K562 (cell line): ENCODE measurements around the gene BAG1. TPM values are rescaled to one million over a fixed set of nuclear protein-coding genes. Genes with fewer than 3 reads are reported as not detected.
A peak's percentile ranks its signal among the peaks of the same experiment; 100 is the strongest.

Experiments
- CEBPG ChIP-seq, 3 experiments: fragments of 200-800 bp in 1 of 3; sonication (Bioruptor generic) in 1 of 3; sonication (generic) in 1 of 3; formaldehyde crosslinking in 1 of 3; IDR thresholded peaks in 2 of 3; conservative IDR thresholded peaks in 1 of 3; 2 replicates each; pipeline versions ENCODE4 v1.6.1 to v1.8.0; 2016 to 2022; ENCODE audit warnings: missing compliant biosample characterization in 2 of 3, missing genetic modification characterization in 2 of 3, mild to moderate bottlenecking in 1 of 3, missing genetic modification reagents in 1 of 3
- CXXC5 ChIP-seq: fragments of 250-450 bp; sonication (Bioruptor Pico); IDR thresholded peaks from 2 replicates; pipeline ENCODE4 v1.8.0; 2022; ENCODE audit warnings: inconsistent platforms, mild to moderate bottlenecking, moderate library complexity
- EWSR1 ChIP-seq: fragments of 450-650 bp; IDR thresholded peaks from 2 replicates; pipeline ENCODE4 v1.6.1; 2018; ENCODE audit warnings: borderline replicate concordance, mild to moderate bottlenecking, low read depth, moderate library complexity; ENCODE audit not compliant: partially characterized antibody
- HNRNPK ChIP-seq: fragments of 200-400 bp; formaldehyde crosslinking; IDR thresholded peaks from one replicate; pipeline ENCODE4 v1.6.1; 2018; ENCODE audit warnings: mild to moderate bottlenecking, low read depth, low read length; ENCODE audit not compliant: poor library complexity, severe bottlenecking
- HNRNPUL1 ChIP-seq: fragments of 200-400 bp; formaldehyde crosslinking; IDR thresholded peaks from 2 replicates; pipeline ENCODE4 v1.6.1; 2017; ENCODE audit warnings: low read length
- KLF13 ChIP-seq: fragments of 450-650 bp; IDR thresholded peaks from 2 replicates; pipeline ENCODE4 v1.6.1; 2016; ENCODE audit warnings: missing genetic modification characterization, low read depth, mild to moderate bottlenecking, missing compliant biosample characterization, moderate library complexity, borderline replicate concordance
- MEF2A ChIP-seq: IDR thresholded peaks from 2 replicates; pipeline ENCODE4 v1.6.1; 2011; ENCODE audit warnings: low read depth, mild to moderate bottlenecking, low read length, moderate library complexity; ENCODE audit not compliant: control insufficient read depth
- PCBP1 ChIP-seq: fragments of 200-400 bp; formaldehyde crosslinking; IDR thresholded peaks from 2 replicates; pipeline ENCODE4 v1.6.1; 2018; ENCODE audit warnings: mild to moderate bottlenecking, low read depth, low read length; ENCODE audit not compliant: poor library complexity, severe bottlenecking
- PCBP2 ChIP-seq: fragments of 200-400 bp; formaldehyde crosslinking; IDR thresholded peaks from 2 replicates; pipeline ENCODE4 v1.6.1; 2018; ENCODE audit warnings: low read length, low read depth, mild to moderate bottlenecking, moderate library complexity; ENCODE audit not compliant: poor library complexity, severe bottlenecking
- PHB2 ChIP-seq: fragments of 450-650 bp; IDR thresholded peaks from 2 replicates; pipeline ENCODE4 v1.6.1; 2017; ENCODE audit warnings: low read depth
- POLR2B ChIP-seq: fragments of 450-650 bp; IDR thresholded peaks from 2 replicates; pipeline ENCODE4 v1.6.1; 2018; ENCODE audit warnings: low read depth; ENCODE audit not compliant: partially characterized antibody
- SPI1 ChIP-seq: IDR thresholded peaks from 2 replicates; pipeline ENCODE4 v1.6.1; 2011; ENCODE audit warnings: low read depth, low read length, control low read depth, borderline replicate concordance
- ZBTB17 ChIP-seq: fragments of 450-650 bp; formaldehyde crosslinking; IDR thresholded peaks from 2 replicates; pipeline ENCODE4 v1.4.0; 2020; ENCODE audit warnings: mild to moderate bottlenecking
- ZNF134 ChIP-seq: fragments of 250-450 bp; sonication (Bioruptor Pico); conservative IDR thresholded peaks from 2 replicates; pipeline ENCODE4 v1.4.0; 2020
- ZNF384 ChIP-seq: IDR thresholded peaks from 2 replicates; pipeline ENCODE4 v1.6.1; 2012; ENCODE audit warnings: low read depth, low read length, improper control_type of control experiment
- polyA plus RNA-seq, 8 experiments: library from polyadenylated mRNA; depleted of rRNA in 4 of 8; stranded (reverse) in 5 of 8; unstranded in 3 of 8; fragments of >200 nt; fragmentation: Nextera tagmentation in 2 of 8; fragmentation: Illumina TruSeq in 1 of 8; extraction: Ambion mirVana in 2 of 8; extraction: Trizol in 1 of 8; gene quantifications; 2 replicates each; pipeline versions ENCODE4 v1.2.1 to v1.2.3, GENCODE V29; 2011 to 2014; ENCODE audit warnings: inconsistent platforms in 1 of 8, missing spikeins in 1 of 8
- total RNA-seq, 7 experiments: library from RNA; depleted of rRNA in 6 of 7; stranded (reverse); fragments of >200 nt in 6 of 7; fragmentation: Illumina TruSeq in 2 of 7; extraction: Trizol in 2 of 7; gene quantifications; 2 replicates each; pipeline versions ENCODE4 v1.2.1 to v1.2.3, GENCODE V29; 2011 to 2021; ENCODE audit warnings: low replicate concordance in 1 of 7
- TF ChIP-seq, protein P1 (sequence below): fragments of 250-450 bp; sonication (Bioruptor Pico); IDR thresholded peaks from 2 replicates; pipeline ENCODE4 v1.4.0; 2020; ENCODE audit warnings: mild to moderate bottlenecking, moderate library complexity
- TF ChIP-seq, protein P2 (sequence below): fragments of 250-450 bp; sonication (Bioruptor Pico); IDR thresholded peaks from 2 replicates; pipeline ENCODE4 v1.8.0; 2021; ENCODE audit warnings: borderline replicate concordance, mild to moderate bottlenecking, moderate library complexity; ENCODE audit not compliant: poor library complexity, severe bottlenecking
- TF ChIP-seq, protein P3 (sequence below): sonication (generic); formaldehyde crosslinking; IDR thresholded peaks from 2 replicates; pipeline ENCODE4 v1.8.0; 2023; ENCODE audit warnings: mild to moderate bottlenecking, missing genetic modification reagents
- TF ChIP-seq, protein P4 (sequence below), 2 experiments: IDR thresholded peaks; 2 replicates each; pipeline ENCODE4 v1.6.1; 2012; ENCODE audit warnings: improper control_type of control experiment in 2 of 2, low read depth in 2 of 2, low read length in 2 of 2, borderline replicate concordance in 1 of 2

Gene BAG1
- total and polyA plus RNA-seq, 9 of the 15 experiments (the other 6 are each of a cell fraction or from before 2014, with no cell fraction given): 9.7 to 106 (median 56.9) TPM

DNA sequence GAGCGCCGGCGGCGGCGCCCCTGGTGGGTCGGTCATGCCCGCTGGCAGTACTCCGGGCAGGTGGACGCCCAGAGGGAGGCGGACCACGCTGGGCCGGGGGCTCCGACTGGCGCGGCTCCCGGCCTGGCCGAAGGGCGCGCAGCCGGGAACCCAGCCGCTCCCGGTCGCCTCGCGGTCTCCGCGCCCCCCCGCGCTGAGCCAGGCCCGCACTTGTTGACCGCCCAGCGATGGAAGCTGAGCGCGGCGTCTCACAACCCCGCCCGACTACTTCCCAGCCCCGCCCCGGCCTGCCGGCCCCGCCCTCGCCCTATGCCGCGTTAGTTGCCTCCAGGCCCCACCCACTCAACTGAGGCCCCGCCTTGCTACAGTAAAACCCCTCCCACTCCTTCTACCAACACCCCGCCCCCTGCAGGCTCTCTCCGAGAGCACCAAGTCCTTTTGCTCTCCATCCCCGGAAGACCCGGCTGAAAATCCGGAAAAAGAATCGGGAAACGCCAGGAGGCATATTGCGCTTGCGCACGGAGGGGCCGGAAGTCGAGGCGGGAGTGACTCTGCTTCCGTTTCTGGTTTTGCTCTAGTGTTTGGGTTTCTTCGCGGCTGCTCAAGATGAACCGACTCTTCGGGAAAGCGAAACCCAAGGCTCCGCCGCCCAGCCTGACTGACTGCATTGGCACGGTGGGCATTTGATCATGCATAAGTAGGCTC is at the start of gene BAG1, which contains the start of gene CHMP5 (continued):
- TF ChIP-seq PCBP2: no peak
- peak; percentile 45 for TF ChIP-seq POLR2B
- no peak for TF ChIP-seq MEF2A
- TF ChIP-seq HNRNPUL1: no peak
- TF ChIP-seq PHB2: no peak
- TF ChIP-seq, protein P1, sequence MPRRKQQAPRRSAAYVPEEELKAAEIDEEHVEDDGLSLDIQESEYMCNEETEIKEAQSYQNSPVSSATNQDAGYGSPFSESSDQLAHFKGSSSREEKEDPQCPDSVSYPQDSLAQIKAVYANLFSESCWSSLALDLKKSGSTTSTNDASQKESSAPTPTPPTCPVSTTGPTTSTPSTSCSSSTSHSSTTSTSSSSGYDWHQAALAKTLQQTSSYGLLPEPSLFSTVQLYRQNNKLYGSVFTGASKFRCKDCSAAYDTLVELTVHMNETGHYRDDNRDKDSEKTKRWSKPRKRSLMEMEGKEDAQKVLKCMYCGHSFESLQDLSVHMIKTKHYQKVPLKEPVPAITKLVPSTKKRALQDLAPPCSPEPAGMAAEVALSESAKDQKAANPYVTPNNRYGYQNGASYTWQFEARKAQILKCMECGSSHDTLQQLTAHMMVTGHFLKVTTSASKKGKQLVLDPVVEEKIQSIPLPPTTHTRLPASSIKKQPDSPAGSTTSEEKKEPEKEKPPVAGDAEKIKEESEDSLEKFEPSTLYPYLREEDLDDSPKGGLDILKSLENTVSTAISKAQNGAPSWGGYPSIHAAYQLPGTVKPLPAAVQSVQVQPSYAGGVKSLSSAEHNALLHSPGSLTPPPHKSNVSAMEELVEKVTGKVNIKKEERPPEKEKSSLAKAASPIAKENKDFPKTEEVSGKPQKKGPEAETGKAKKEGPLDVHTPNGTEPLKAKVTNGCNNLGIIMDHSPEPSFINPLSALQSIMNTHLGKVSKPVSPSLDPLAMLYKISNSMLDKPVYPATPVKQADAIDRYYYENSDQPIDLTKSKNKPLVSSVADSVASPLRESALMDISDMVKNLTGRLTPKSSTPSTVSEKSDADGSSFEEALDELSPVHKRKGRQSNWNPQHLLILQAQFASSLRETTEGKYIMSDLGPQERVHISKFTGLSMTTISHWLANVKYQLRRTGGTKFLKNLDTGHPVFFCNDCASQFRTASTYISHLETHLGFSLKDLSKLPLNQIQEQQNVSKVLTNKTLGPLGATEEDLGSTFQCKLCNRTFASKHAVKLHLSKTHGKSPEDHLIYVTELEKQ: no peak
- TF ChIP-seq ZNF384: no peak
- TF ChIP-seq EWSR1: no peak
- no peak for TF ChIP-seq ZNF134
- TF ChIP-seq, protein P2, sequence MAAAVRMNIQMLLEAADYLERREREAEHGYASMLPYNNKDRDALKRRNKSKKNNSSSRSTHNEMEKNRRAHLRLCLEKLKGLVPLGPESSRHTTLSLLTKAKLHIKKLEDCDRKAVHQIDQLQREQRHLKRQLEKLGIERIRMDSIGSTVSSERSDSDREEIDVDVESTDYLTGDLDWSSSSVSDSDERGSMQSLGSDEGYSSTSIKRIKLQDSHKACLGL: no peak
- no peak for TF ChIP-seq ZBTB17
- TF ChIP-seq CXXC5 (CRISPR knock-in tag): 0 out of 2 replicates have a peak, but pooled peaks have one; percentile 58
- TF ChIP-seq, protein P3, sequence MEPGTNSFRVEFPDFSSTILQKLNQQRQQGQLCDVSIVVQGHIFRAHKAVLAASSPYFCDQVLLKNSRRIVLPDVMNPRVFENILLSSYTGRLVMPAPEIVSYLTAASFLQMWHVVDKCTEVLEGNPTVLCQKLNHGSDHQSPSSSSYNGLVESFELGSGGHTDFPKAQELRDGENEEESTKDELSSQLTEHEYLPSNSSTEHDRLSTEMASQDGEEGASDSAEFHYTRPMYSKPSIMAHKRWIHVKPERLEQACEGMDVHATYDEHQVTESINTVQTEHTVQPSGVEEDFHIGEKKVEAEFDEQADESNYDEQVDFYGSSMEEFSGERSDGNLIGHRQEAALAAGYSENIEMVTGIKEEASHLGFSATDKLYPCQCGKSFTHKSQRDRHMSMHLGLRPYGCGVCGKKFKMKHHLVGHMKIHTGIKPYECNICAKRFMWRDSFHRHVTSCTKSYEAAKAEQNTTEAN (CRISPR knock-in tag): no peak
- 0 out of 2 replicates have a peak, but pooled peaks have one; percentile 17 for TF ChIP-seq SPI1
- TF ChIP-seq KLF13: no peak
- no peak for TF ChIP-seq HNRNPK
- TF ChIP-seq, protein P4, sequence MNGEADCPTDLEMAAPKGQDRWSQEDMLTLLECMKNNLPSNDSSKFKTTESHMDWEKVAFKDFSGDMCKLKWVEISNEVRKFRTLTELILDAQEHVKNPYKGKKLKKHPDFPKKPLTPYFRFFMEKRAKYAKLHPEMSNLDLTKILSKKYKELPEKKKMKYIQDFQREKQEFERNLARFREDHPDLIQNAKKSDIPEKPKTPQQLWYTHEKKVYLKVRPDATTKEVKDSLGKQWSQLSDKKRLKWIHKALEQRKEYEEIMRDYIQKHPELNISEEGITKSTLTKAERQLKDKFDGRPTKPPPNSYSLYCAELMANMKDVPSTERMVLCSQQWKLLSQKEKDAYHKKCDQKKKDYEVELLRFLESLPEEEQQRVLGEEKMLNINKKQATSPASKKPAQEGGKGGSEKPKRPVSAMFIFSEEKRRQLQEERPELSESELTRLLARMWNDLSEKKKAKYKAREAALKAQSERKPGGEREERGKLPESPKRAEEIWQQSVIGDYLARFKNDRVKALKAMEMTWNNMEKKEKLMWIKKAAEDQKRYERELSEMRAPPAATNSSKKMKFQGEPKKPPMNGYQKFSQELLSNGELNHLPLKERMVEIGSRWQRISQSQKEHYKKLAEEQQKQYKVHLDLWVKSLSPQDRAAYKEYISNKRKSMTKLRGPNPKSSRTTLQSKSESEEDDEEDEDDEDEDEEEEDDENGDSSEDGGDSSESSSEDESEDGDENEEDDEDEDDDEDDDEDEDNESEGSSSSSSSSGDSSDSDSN (IDR thresholded peaks at IDR 0.05; ENCODE audit: borderline replicate concordance in 1 of 2, low read depth in 2 of 2, low read length in 2 of 2): no peak
- no peak for TF ChIP-seq PCBP1
- TF ChIP-seq CEBPG (CRISPR knock-in tag; IDR thresholded peaks at IDR 0.05): no peak
- no peak for TF ChIP-seq CEBPG (tag; conservative IDR thresholded peaks at IDR 0.05 in 1 of 2, IDR thresholded peaks at IDR 0.05 in 1 of 2)
